CD14-positive monocyte (primary cell): ENCODE results near the gene KRTAP20-1. TPM values are rescaled to one million over a fixed set of nuclear protein-coding genes. Genes with fewer than 3 reads are reported as not detected.

ENCODE experiments used
- DNase-seq, 3 donors: peaks; one replicate each; pipeline ENCODE4 v3.0.0-alpha.2; 2011 to 2022
- H2AFZ ChIP-seq: 2 replicates; pipeline ENCODE4 v1.6.0; 2012; ENCODE audit warnings: mild to moderate bottlenecking, low read depth, low read length, inconsistent platforms; ENCODE audit not compliant: insufficient read depth, poor library complexity, severe bottlenecking
- H3K27ac ChIP-seq, 2 donors: 1 replicate in 1 of 2; 2 replicates in 1 of 2; pipeline ENCODE4 v1.5.1; 2012 to 2013; ENCODE audit warnings: low read length in 2 of 2, control low read depth in 1 of 2, inconsistent platforms in 1 of 2, low read depth in 1 of 2, mild to moderate bottlenecking in 1 of 2
- H3K27me3 ChIP-seq, 2 donors: one replicate each; pipeline versions ENCODE4 v1.6.0 to v1.6.1; 2011 to 2013; ENCODE audit warnings: low read length in 2 of 2; ENCODE audit not compliant: control insufficient read depth in 2 of 2, insufficient read depth in 2 of 2
- H3K36me3 ChIP-seq, 2 donors: replicated peaks in 1 of 2; 1 replicate in 1 of 2; 2 replicates in 1 of 2; pipeline versions ENCODE4 v1.5.1 to v1.6.1; 2012 to 2013; ENCODE audit warnings: low read length in 2 of 2, control low read depth in 1 of 2, inconsistent platforms in 1 of 2, mild to moderate bottlenecking in 1 of 2; ENCODE audit not compliant: insufficient read depth in 2 of 2, control insufficient read depth in 1 of 2
- H3K4me1 ChIP-seq, 2 donors: 1 replicate in 1 of 2; 2 replicates in 1 of 2; pipeline versions ENCODE4 v1.5.1 to v1.6.1; 2012 to 2013; ENCODE audit warnings: low read length in 2 of 2, control low read depth in 1 of 2, inconsistent platforms in 1 of 2, mild to moderate bottlenecking in 1 of 2, moderate library complexity in 1 of 2; ENCODE audit not compliant: insufficient read depth in 2 of 2, control insufficient read depth in 1 of 2
- H3K4me2 ChIP-seq: replicated peaks from 2 replicates; pipeline ENCODE3; 2012; ENCODE audit warnings: low read length, moderate library complexity, mild to moderate bottlenecking; ENCODE audit not compliant: poor library complexity, severe bottlenecking; ENCODE audit errors: extremely low read depth
- H3K4me3 ChIP-seq, 3 experiments: fragments of 200-600 bp in 1 of 3; sonication (generic) in 1 of 3; replicated peaks in 1 of 3; 1 replicate in 2 of 3; 2 replicates in 1 of 3; pipeline ENCODE4 v1.5.1; 2011 to 2013; ENCODE audit warnings: low read length in 3 of 3, mild to moderate bottlenecking in 3 of 3, control low read depth in 2 of 3, low read depth in 2 of 3, inconsistent platforms in 1 of 3, moderate library complexity in 1 of 3
- H3K79me2 ChIP-seq: 2 replicates; pipeline ENCODE4 v1.6.0; 2012; ENCODE audit warnings: mild to moderate bottlenecking, control low read depth, inconsistent platforms, low read length, moderate library complexity; ENCODE audit not compliant: insufficient read depth
- H3K9ac ChIP-seq: 2 replicates; pipeline ENCODE4 v1.6.0; 2017; ENCODE audit warnings: low read length, mild to moderate bottlenecking; ENCODE audit not compliant: insufficient read depth, poor library complexity, severe bottlenecking
- H3K9me3 ChIP-seq, 2 donors: replicated peaks in 1 of 2; 1 replicate in 1 of 2; 2 replicates in 1 of 2; pipeline versions ENCODE4 v1.5.1 to v1.6.1; 2012 to 2013; ENCODE audit warnings: low read length in 2 of 2, control low read depth in 1 of 2; ENCODE audit not compliant: control insufficient read depth in 1 of 2, insufficient read depth in 1 of 2
- H4K20me1 ChIP-seq: 2 replicates; pipeline ENCODE4 v1.6.0; 2012; ENCODE audit warnings: mild to moderate bottlenecking, low read length, control low read depth, moderate library complexity; ENCODE audit not compliant: insufficient read depth
- H3K27ac Mint-ChIP-seq, 7 donors: one replicate each; pipeline ENCODE4 v1.8.0; 2020; ENCODE audit warnings: mild to moderate bottlenecking in 7 of 7, mixed read lengths in 7 of 7, moderate library complexity in 6 of 7, inconsistent platforms in 2 of 7
- H3K27me3 Mint-ChIP-seq, 3 donors: one replicate each; pipeline ENCODE4 v1.8.0; 2021 to 2022; ENCODE audit warnings: low read depth in 3 of 3, mild to moderate bottlenecking in 3 of 3, mixed read lengths in 3 of 3, moderate library complexity in 3 of 3, inconsistent platforms in 1 of 3
- H3K36me3 Mint-ChIP-seq, 2 donors: one replicate each; pipeline ENCODE4 v1.8.0; 2020; ENCODE audit warnings: mixed read lengths in 2 of 2, inconsistent platforms in 1 of 2, mild to moderate bottlenecking in 1 of 2
- H3K4me1 Mint-ChIP-seq: one replicate; pipeline ENCODE4 v1.8.0; 2020; ENCODE audit warnings: mild to moderate bottlenecking, mixed read lengths
- H3K4me3 Mint-ChIP-seq, 2 donors: one replicate each; pipeline ENCODE4 v1.8.0; 2020; ENCODE audit warnings: mild to moderate bottlenecking in 2 of 2, mixed read lengths in 2 of 2, moderate library complexity in 1 of 2
- H3K9me3 Mint-ChIP-seq, 7 donors: one replicate each; pipeline ENCODE4 v1.8.0; 2020 to 2022; ENCODE audit warnings: mixed read lengths in 7 of 7, mild to moderate bottlenecking in 6 of 7, moderate library complexity in 6 of 7, inconsistent platforms in 2 of 7
- CTCF ChIP-seq: fragments of 200-600 bp; IDR thresholded peaks from one replicate; pipeline ENCODE4 v1.8.0; 2022; ENCODE audit warnings: antibody characterized with exemption, mild to moderate bottlenecking
- WGBS: methylation state at CpG from one replicate; pipeline ENCODE4 v1.1.5; 2013; ENCODE audit warnings: missing lambda C conversion rate; ENCODE audit not compliant: insufficient coverage; 5-methylcytosine and 5-hydroxymethylcytosine counted together
- intact Hi-C, 2 donors: fragments of 100-400 bp; cut with micrococcal nuclease; formaldehyde crosslinking; loops; one replicate each; pipeline versions ENCODE4 v1.15.0 to v1.15.1; 2023
- polyA plus RNA-seq, 3 donors: library from polyadenylated mRNA; depleted of rRNA in 1 of 3; unstranded in 2 of 3; stranded (reverse) in 1 of 3; fragments of 300-500 nt in 2 of 3; fragments of >200 nt in 1 of 3; fragmentation: Illumina TruSeq in 2 of 3; gene quantifications; 1 replicate in 2 of 3; 2 replicates in 1 of 3; pipeline ENCODE4 v1.2.3, GENCODE V29; 2012 to 2021

KRTAP20-1 gene
- polyA plus RNA-seq, 3 donors = not detected

- Mint-ChIP-seq H3K9me3 (peaks cover 8 to 31% (median 15%) of the 10 kb centered on the region in 7 donors), H3K4me3 (no peak overlapping the region), H3K27me3 (peaks cover 0 to 1% (median 0%) of the 10 kb centered on the region in 3 donors), H3K27ac (no peak overlapping the region), H3K36me3 (no peaks in the 10 kb centered on the region), H3K4me1 (no peaks in the 10 kb centered on the region)
- WGBS = no CpG with 5 or more reads among the region's 4 CpGs
- no peaks in the 10 kb centered on the region for H3K79me2 ChIP-seq
- H3K9me3 ChIP-seq = peaks cover 37 to 52% of the 10 kb centered on the region in 2 donors
- no peaks in the 10 kb centered on the region for H3K4me1 ChIP-seq
- H4K20me1 ChIP-seq = no peaks in the 10 kb centered on the region
- H3K4me2 ChIP-seq = no peak overlapping the region
- DNase-seq = no peak
- no peak overlapping the region for H3K4me3 ChIP-seq
- H3K27me3 ChIP-seq = no peaks in the 10 kb centered on the region
- H3K36me3 ChIP-seq = no peaks in the 10 kb centered on the region
- intact Hi-C loops = no loop called here
- no peak overlapping the region for H3K27ac ChIP-seq
- TF ChIP-seq CTCF = no peak
- H3K9ac ChIP-seq = no peak overlapping the region
- H2AFZ ChIP-seq = no peak overlapping the region
These were observed 11.9 kb downstream of the KRTAP20-1 start for GRCh38 chr21:30628109-30628508.

GRCh38 chr21:30629200-30629599 lies 13.0 kb downstream of the KRTAP20-1 start:
- Histone ChIP-seq H3K79me2 (no peaks in the 10 kb centered on the region), H3K4me3 (no peak overlapping the region), H3K36me3 (no peaks in the 10 kb centered on the region), H3K4me1 (no peaks in the 10 kb centered on the region), H3K4me2 (no peak overlapping the region), H3K27me3 (no peaks in the 10 kb centered on the region), H2AFZ (no peak overlapping the region), H3K9ac (no peak overlapping the region), H3K9me3 (peaks cover 28 to 46% of the 10 kb centered on the region in 2 donors), H4K20me1 (no peaks in the 10 kb centered on the region), H3K27ac (no peak overlapping the region)
- Mint-ChIP-seq H3K4me3 (no peak overlapping the region), H3K27ac (no peak overlapping the region), H3K36me3 (no peaks in the 10 kb centered on the region), H3K27me3 (peaks cover 0 to 1% (median 0%) of the 10 kb centered on the region in 3 donors), H3K4me1 (no peaks in the 10 kb centered on the region), H3K9me3 (peaks cover 2 to 26% (median 15%) of the 10 kb centered on the region in 7 donors)
- intact Hi-C loops = no loop called here
- WGBS = no CpG with 5 or more reads among the region's 1 CpG
- no peak for TF ChIP-seq CTCF
- no peak for DNase-seq
